ENCODE data around the gene C19orf12. TPM values are rescaled to one million over a fixed set of nuclear protein-coding genes. Genes with fewer than 3 reads are reported as not detected.

C19orf12 gene
- total RNA-seq, 3 donors from 2014 or later (not counting 1 experiment from before 2014, with no cell fraction given), result 33.1 to 52.6 (median 47.5) TPM

- no peak for DNase-seq
- H3K4me1 Mint-ChIP-seq, result peaks cover 62 to 78% of the 10 kb centered on the region in 2 donors
Measured at GRCh38 chr19:29680937-29681336, 34.1 kb downstream of the C19orf12 start.

GRCh38 chr19:29680447-29680846 lies 34.6 kb downstream of the C19orf12 start:
- H3K4me3 ChIP-seq (ENCODE audit: low read length), result no peak overlapping the region
- H3K4me3 Mint-ChIP-seq, result peak overlapping the region; percentile 87
- WGBS (ENCODE audit: insufficient coverage), result 1% methylated on average over 12 of the region's 12 CpGs
- H3K9me3 ChIP-seq (ENCODE audit: control insufficient read depth, insufficient read depth, low read length), result no peaks in the 10 kb centered on the region
- H3K4me1 Mint-ChIP-seq, result peaks cover 61 to 82% of the 10 kb centered on the region in 2 donors
- intact Hi-C loops (cut with micrococcal nuclease), result loop anchor here (1.0 to 2.0 kb wide), 3 partner anchors 9 to 58 kb away; no protein-coding TSS in a partner anchor
- H3K36me3 ChIP-seq (ENCODE audit: control insufficient read depth, insufficient read depth, low read length), result peaks cover 30% of the 10 kb centered on the region
- no peaks in the 10 kb centered on the region for H3K36me3 Mint-ChIP-seq
- H3K27me3 ChIP-seq (ENCODE audit: control insufficient read depth, insufficient read depth, low read length), result no peaks in the 10 kb centered on the region
- H3K4me1 ChIP-seq (ENCODE audit: control insufficient read depth, insufficient read depth, low read length), result peaks cover 78% of the 10 kb centered on the region
- H3K27ac Mint-ChIP-seq, result peak overlapping the region; percentile 86 to 98
- H3K27me3 Mint-ChIP-seq (ENCODE audit: low read depth in 2 of 2), result no peaks in the 10 kb centered on the region
- peak overlapping the region; percentile 46 for H3K27ac ChIP-seq (ENCODE audit: low read length)
- DNase-seq, result peak; percentile 85 to 92
- peak; percentile 75 to 91 (median 86) for ATAC-seq
- no peak for TF ChIP-seq CTCF (IDR thresholded peaks at IDR 0.05)
- no peaks in the 10 kb centered on the region for H3K9me3 Mint-ChIP-seq

More at GRCh38 chr19:29680937-29681336, 34.1 kb downstream of the C19orf12 start:
- H3K27ac Mint-ChIP-seq, result peak overlapping the region; percentile 86 to 98
- H3K4me3 Mint-ChIP-seq, result peak overlapping the region; percentile 87
- Histone ChIP-seq H3K27ac (ENCODE audit: low read length) (peak overlapping the region; percentile 46), H3K9me3 (ENCODE audit: control insufficient read depth, insufficient read depth, low read length) (no peaks in the 10 kb centered on the region), H3K4me3 (ENCODE audit: low read length) (no peak overlapping the region), H3K27me3 (ENCODE audit: control insufficient read depth, insufficient read depth, low read length) (no peaks in the 10 kb centered on the region), H3K4me1 (ENCODE audit: control insufficient read depth, insufficient read depth, low read length) (peaks cover 73% of the 10 kb centered on the region), H3K36me3 (ENCODE audit: control insufficient read depth, insufficient read depth, low read length) (peaks cover 25% of the 10 kb centered on the region)
- no peaks in the 10 kb centered on the region for H3K9me3 Mint-ChIP-seq
- WGBS (ENCODE audit: insufficient coverage), result 19% methylated on average over 7 of the region's 7 CpGs
- no peaks in the 10 kb centered on the region for H3K36me3 Mint-ChIP-seq
- no peak for TF ChIP-seq CTCF (IDR thresholded peaks at IDR 0.05)
- intact Hi-C loops (cut with micrococcal nuclease), result loop anchor here (1.0 to 2.0 kb wide), 3 partner anchors 10 to 58 kb away; no protein-coding TSS in a partner anchor
- ATAC-seq, result no peak
- no peaks in the 10 kb centered on the region for H3K27me3 Mint-ChIP-seq (ENCODE audit: low read depth in 2 of 2)

GRCh38 chr19:29679598-29680210 lies 35.4 kb downstream of the C19orf12 start:
- 77% methylated on average over 9 of the region's 9 CpGs for WGBS (ENCODE audit: insufficient coverage)
- ATAC-seq (no peak), DNase-seq (no peak)
- Mint-ChIP-seq H3K4me1 (peaks cover 61 to 76% of the 10 kb centered on the region in 2 donors), H3K9me3 (no peaks in the 10 kb centered on the region), H3K36me3 (no peaks in the 10 kb centered on the region), H3K27ac (peak overlapping the region; percentile 86 to 98), H3K27me3 (ENCODE audit: low read depth in 2 of 2) (no peaks in the 10 kb centered on the region), H3K4me3 (peak overlapping the region; percentile 83)
- peaks cover 37% of the 10 kb centered on the region for H3K36me3 ChIP-seq (ENCODE audit: control insufficient read depth, insufficient read depth, low read length)
- peak overlapping the region; percentile 46 for H3K27ac ChIP-seq (ENCODE audit: low read length)
- peaks cover 86% of the 10 kb centered on the region for H3K4me1 ChIP-seq (ENCODE audit: control insufficient read depth, insufficient read depth, low read length)
- no peaks in the 10 kb centered on the region for H3K27me3 ChIP-seq (ENCODE audit: control insufficient read depth, insufficient read depth, low read length)
- intact Hi-C loops (cut with micrococcal nuclease), result loop anchor here (1.0 to 2.0 kb wide), 3 partner anchors 8 to 57 kb away; no protein-coding TSS in a partner anchor
- no peak for TF ChIP-seq CTCF (IDR thresholded peaks at IDR 0.05)
- H3K9me3 ChIP-seq (ENCODE audit: control insufficient read depth, insufficient read depth, low read length), result no peaks in the 10 kb centered on the region
- H3K4me3 ChIP-seq (ENCODE audit: low read length), result no peak overlapping the region
